ENCODE data around the gene SLC1A2. TPM values are rescaled to one million over a fixed set of nuclear protein-coding genes. Genes with fewer than 3 reads are reported as not detected.

The SLC1A2 gene
- total and polyA plus RNA-seq, 2 experiments from 2014 or later: 0.70 to 2.8 TPM

DNA sequence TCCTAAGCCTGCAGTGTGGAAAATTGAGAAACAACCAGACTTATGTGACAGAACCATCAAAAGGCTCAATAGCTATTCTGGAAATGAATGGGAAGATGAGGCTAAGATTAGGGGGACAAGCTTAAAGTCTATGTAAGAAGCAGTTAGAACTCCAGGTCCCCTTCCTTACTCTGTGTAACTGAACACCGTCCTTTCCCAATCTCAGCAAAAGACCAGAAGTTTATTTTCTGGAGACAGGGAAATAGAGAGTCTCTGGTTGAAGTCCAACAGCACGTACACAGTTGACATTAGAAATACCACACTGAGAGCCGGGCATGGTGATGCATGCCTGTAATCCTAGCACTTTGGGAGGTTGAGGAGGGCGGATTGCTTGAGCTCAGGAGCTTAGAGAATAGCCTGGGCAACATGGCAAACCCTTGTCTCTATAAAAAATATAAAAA is 186.4 kb downstream of the SLC1A2 start:
- Histone ChIP-seq H3F3A (replicated peaks; ENCODE audit: low read depth) (no peaks in the 10 kb centered on the region), H3K79me2 (replicated peaks; ENCODE audit: insufficient read depth) (no peaks in the 10 kb centered on the region), H3K4me1 (ENCODE audit: insufficient read depth) (peaks cover 4% of the 10 kb centered on the region; the same call in 1 of the 2 replicates), H2AFZ (no peak overlapping the region), H3K27me3 (ENCODE audit: insufficient read depth) (no peaks in the 10 kb centered on the region), H3K36me3 (ENCODE audit: insufficient read depth) (no peaks in the 10 kb centered on the region), H3K4me2 (no peak overlapping the region), H3K27ac (ENCODE audit: low read depth) (no peak overlapping the region), H3K4me3 (no peak overlapping the region), H4K20me1 (replicated peaks; ENCODE audit: insufficient read depth) (no peaks in the 10 kb centered on the region), H3K9me2 (ENCODE audit: insufficient read depth) (no peaks in the 10 kb centered on the region; the same call in none of the 2 replicates)
- no peak overlapping the region for H3K4me3 Mint-ChIP-seq
- TF ChIP-seq POLR2AphosphoS5 (IDR thresholded peaks at IDR 0.05; ENCODE audit: low read depth): no peak
- TF ChIP-seq, protein P1, sequence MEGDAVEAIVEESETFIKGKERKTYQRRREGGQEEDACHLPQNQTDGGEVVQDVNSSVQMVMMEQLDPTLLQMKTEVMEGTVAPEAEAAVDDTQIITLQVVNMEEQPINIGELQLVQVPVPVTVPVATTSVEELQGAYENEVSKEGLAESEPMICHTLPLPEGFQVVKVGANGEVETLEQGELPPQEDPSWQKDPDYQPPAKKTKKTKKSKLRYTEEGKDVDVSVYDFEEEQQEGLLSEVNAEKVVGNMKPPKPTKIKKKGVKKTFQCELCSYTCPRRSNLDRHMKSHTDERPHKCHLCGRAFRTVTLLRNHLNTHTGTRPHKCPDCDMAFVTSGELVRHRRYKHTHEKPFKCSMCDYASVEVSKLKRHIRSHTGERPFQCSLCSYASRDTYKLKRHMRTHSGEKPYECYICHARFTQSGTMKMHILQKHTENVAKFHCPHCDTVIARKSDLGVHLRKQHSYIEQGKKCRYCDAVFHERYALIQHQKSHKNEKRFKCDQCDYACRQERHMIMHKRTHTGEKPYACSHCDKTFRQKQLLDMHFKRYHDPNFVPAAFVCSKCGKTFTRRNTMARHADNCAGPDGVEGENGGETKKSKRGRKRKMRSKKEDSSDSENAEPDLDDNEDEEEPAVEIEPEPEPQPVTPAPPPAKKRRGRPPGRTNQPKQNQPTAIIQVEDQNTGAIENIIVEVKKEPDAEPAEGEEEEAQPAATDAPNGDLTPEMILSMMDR (conservative IDR thresholded peaks at IDR 0.05; ENCODE audit: low read depth in 2 of 2): no peak
- TF ChIP-seq NANOG (IDR thresholded peaks at IDR 0.05; ENCODE audit: borderline replicate concordance): no peak
- TF ChIP-seq ZNF114 (CRISPR knock-in tag; IDR thresholded peaks at IDR 0.05): no peak
- TF ChIP-seq EZH2 (IDR thresholded peaks at IDR 0.05; ENCODE audit: low read depth, unreplicated experiment): no peak
- TF ChIP-seq ZNF331 (CRISPR knock-in tag; IDR thresholded peaks at IDR 0.05; ENCODE audit: low read depth): no peak
- no peak for TF ChIP-seq EZH2phosphoT487 (IDR thresholded peaks at IDR 0.05; ENCODE audit: unreplicated experiment)
- TF ChIP-seq JUNB (IDR thresholded peaks at IDR 0.05; ENCODE audit: unreplicated experiment): no peak
- TF ChIP-seq, protein P2, sequence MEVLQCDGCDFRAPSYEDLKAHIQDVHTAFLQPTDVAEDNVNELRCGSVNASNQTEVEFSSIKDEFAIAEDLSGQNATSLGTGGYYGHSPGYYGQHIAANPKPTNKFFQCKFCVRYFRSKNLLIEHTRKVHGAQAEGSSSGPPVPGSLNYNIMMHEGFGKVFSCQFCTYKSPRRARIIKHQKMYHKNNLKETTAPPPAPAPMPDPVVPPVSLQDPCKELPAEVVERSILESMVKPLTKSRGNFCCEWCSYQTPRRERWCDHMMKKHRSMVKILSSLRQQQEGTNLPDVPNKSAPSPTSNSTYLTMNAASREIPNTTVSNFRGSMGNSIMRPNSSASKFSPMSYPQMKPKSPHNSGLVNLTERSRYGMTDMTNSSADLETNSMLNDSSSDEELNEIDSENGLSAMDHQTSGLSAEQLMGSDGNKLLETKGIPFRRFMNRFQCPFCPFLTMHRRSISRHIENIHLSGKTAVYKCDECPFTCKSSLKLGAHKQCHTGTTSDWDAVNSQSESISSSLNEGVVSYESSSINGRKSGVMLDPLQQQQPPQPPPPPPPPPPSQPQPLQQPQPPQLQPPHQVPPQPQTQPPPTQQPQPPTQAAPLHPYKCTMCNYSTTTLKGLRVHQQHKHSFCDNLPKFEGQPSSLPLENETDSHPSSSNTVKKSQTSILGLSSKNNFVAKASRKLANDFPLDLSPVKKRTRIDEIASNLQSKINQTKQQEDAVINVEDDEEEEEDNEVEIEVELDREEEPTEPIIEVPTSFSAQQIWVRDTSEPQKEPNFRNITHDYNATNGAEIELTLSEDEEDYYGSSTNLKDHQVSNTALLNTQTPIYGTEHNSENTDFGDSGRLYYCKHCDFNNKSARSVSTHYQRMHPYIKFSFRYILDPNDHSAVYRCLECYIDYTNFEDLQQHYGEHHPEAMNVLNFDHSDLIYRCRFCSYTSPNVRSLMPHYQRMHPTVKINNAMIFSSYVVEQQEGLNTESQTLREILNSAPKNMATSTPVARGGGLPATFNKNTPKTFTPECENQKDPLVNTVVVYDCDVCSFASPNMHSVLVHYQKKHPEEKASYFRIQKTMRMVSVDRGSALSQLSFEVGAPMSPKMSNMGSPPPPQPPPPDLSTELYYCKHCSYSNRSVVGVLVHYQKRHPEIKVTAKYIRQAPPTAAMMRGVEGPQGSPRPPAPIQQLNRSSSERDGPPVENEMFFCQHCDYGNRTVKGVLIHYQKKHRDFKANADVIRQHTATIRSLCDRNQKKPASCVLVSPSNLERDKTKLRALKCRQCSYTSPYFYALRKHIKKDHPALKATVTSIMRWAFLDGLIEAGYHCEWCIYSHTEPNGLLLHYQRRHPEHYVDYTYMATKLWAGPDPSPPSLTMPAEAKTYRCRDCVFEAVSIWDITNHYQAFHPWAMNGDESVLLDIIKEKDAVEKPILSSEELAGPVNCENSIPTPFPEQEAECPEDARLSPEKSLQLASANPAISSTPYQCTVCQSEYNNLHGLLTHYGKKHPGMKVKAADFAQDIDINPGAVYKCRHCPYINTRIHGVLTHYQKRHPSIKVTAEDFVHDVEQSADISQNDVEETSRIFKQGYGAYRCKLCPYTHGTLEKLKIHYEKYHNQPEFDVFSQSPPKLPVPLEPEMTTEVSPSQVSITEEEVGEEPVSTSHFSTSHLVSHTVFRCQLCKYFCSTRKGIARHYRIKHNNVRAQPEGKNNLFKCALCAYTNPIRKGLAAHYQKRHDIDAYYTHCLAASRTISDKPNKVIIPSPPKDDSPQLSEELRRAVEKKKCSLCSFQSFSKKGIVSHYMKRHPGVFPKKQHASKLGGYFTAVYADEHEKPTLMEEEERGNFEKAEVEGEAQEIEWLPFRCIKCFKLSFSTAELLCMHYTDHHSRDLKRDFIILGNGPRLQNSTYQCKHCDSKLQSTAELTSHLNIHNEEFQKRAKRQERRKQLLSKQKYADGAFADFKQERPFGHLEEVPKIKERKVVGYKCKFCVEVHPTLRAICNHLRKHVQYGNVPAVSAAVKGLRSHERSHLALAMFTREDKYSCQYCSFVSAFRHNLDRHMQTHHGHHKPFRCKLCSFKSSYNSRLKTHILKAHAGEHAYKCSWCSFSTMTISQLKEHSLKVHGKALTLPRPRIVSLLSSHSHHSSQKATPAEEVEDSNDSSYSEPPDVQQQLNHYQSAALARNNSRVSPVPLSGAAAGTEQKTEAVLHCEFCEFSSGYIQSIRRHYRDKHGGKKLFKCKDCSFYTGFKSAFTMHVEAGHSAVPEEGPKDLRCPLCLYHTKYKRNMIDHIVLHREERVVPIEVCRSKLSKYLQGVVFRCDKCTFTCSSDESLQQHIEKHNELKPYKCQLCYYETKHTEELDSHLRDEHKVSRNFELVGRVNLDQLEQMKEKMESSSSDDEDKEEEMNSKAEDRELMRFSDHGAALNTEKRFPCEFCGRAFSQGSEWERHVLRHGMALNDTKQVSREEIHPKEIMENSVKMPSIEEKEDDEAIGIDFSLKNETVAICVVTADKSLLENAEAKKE (CRISPR knock-in tag; IDR thresholded peaks at IDR 0.05): no peak
- TF ChIP-seq CREB1 (CRISPR knock-in tag; IDR thresholded peaks at IDR 0.05; ENCODE audit: low read depth): no peak
- TF ChIP-seq, protein P3, sequence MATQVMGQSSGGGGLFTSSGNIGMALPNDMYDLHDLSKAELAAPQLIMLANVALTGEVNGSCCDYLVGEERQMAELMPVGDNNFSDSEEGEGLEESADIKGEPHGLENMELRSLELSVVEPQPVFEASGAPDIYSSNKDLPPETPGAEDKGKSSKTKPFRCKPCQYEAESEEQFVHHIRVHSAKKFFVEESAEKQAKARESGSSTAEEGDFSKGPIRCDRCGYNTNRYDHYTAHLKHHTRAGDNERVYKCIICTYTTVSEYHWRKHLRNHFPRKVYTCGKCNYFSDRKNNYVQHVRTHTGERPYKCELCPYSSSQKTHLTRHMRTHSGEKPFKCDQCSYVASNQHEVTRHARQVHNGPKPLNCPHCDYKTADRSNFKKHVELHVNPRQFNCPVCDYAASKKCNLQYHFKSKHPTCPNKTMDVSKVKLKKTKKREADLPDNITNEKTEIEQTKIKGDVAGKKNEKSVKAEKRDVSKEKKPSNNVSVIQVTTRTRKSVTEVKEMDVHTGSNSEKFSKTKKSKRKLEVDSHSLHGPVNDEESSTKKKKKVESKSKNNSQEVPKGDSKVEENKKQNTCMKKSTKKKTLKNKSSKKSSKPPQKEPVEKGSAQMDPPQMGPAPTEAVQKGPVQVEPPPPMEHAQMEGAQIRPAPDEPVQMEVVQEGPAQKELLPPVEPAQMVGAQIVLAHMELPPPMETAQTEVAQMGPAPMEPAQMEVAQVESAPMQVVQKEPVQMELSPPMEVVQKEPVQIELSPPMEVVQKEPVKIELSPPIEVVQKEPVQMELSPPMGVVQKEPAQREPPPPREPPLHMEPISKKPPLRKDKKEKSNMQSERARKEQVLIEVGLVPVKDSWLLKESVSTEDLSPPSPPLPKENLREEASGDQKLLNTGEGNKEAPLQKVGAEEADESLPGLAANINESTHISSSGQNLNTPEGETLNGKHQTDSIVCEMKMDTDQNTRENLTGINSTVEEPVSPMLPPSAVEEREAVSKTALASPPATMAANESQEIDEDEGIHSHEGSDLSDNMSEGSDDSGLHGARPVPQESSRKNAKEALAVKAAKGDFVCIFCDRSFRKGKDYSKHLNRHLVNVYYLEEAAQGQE (IDR thresholded peaks at IDR 0.05; ENCODE audit: unreplicated experiment): no peak
- no peak for TF ChIP-seq STAT1 (IDR thresholded peaks at IDR 0.05; ENCODE audit: unreplicated experiment)
- TF ChIP-seq, protein P4, sequence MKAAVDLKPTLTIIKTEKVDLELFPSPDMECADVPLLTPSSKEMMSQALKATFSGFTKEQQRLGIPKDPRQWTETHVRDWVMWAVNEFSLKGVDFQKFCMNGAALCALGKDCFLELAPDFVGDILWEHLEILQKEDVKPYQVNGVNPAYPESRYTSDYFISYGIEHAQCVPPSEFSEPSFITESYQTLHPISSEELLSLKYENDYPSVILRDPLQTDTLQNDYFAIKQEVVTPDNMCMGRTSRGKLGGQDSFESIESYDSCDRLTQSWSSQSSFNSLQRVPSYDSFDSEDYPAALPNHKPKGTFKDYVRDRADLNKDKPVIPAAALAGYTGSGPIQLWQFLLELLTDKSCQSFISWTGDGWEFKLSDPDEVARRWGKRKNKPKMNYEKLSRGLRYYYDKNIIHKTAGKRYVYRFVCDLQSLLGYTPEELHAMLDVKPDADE (IDR thresholded peaks at IDR 0.05): no peak
- H3K27me3 Mint-ChIP-seq (ENCODE audit: insufficient read depth, low read depth, poor library complexity): peaks cover 1% of the 10 kb centered on the region
- H3K36me3 Mint-ChIP-seq (ENCODE audit: low read depth): no peaks in the 10 kb centered on the region
- H3K27ac Mint-ChIP-seq: no peak overlapping the region
- ATAC-seq (no peak), DNase-seq (ENCODE audit: low spot score) (no peak)
- H3K4me1 Mint-ChIP-seq: peaks cover 11% of the 10 kb centered on the region
- H3K9me3 Mint-ChIP-seq: no peaks in the 10 kb centered on the region

All from GM23338 (cell line).